WTC11 (cell line): Measurements from ENCODE around the gene CEP19. TPM values are rescaled to one million over a fixed set of nuclear protein-coding genes. Genes with fewer than 3 reads are reported as not detected.

ENCODE experiments used
- ATAC-seq: fragments of 200-7000 bp; cut with Tn5 transposase; 2 replicates; pipeline ENCODE4 v1.10.0; 2021; ENCODE audit warnings: mild to moderate bottlenecking, moderate library complexity
- CTCF ChIA-PET: fragments of 300-600 bp; sonication (Branson Sonifier 250); formaldehyde crosslinking; loops from one replicate; lab custom pipeline; 2021; ENCODE audit warnings: antibody characterized with exemption; lab: Charles Lee
- POLR2A ChIA-PET: fragments of 350-600 bp; sonication (Branson Sonifier 250); formaldehyde crosslinking; loops from one replicate; lab custom pipeline; 2021; ENCODE audit warnings: antibody characterized with exemption; lab: Charles Lee
- DNase-seq: peaks from one replicate; pipeline ENCODE4 v3.0.0; 2021; ENCODE audit warnings: low spot score
- H3K27ac Mint-ChIP-seq: 2 replicates; pipeline ENCODE4 v1.8.0; 2021; ENCODE audit warnings: mixed read lengths
- H3K27me3 Mint-ChIP-seq: 2 replicates; pipeline ENCODE4 v1.8.0; 2021; ENCODE audit warnings: low read depth, mild to moderate bottlenecking, moderate library complexity, mixed read lengths
- H3K36me3 Mint-ChIP-seq: 2 replicates; pipeline ENCODE4 v1.8.0; 2021; ENCODE audit warnings: mixed read lengths
- H3K4me1 Mint-ChIP-seq: 2 replicates; pipeline ENCODE4 v1.8.0; 2022; ENCODE audit warnings: mixed read lengths
- H3K4me3 Mint-ChIP-seq: 2 replicates; pipeline ENCODE4 v1.8.0; 2021; ENCODE audit warnings: mild to moderate bottlenecking, moderate library complexity, mixed read lengths
- H3K9me3 Mint-ChIP-seq: 2 replicates; pipeline ENCODE4 v1.8.0; 2021; ENCODE audit warnings: mixed read lengths
- ATF1 ChIP-seq: sonication (generic); formaldehyde crosslinking; IDR thresholded peaks from 2 replicates; pipeline ENCODE4 v1.8.1; 2023; ENCODE audit warnings: mild to moderate bottlenecking, moderate library complexity, missing genetic modification reagents
- CREB1 ChIP-seq: sonication (generic); formaldehyde crosslinking; IDR thresholded peaks from 2 replicates; pipeline ENCODE4 v1.8.0; 2023; ENCODE audit warnings: mild to moderate bottlenecking, missing genetic modification reagents
- JUN ChIP-seq: sonication (generic); formaldehyde crosslinking; IDR thresholded peaks from 2 replicates; pipeline ENCODE4 v1.8.0; 2023; ENCODE audit warnings: mild to moderate bottlenecking, missing genetic modification reagents
- KAT7 ChIP-seq: sonication (generic); formaldehyde crosslinking; IDR thresholded peaks from 2 replicates; pipeline ENCODE4 v1.8.1; 2023; ENCODE audit warnings: missing genetic modification reagents, mild to moderate bottlenecking, borderline replicate concordance
- NFATC4 ChIP-seq: fragments of 250-450 bp; sonication (Bioruptor Pico); IDR thresholded peaks from 2 replicates; pipeline ENCODE4 v1.9.0; 2021; ENCODE audit warnings: mild to moderate bottlenecking
- NFE2L1 ChIP-seq: sonication (generic); formaldehyde crosslinking; IDR thresholded peaks from 2 replicates; pipeline ENCODE4 v1.8.1; 2023; ENCODE audit warnings: missing genetic modification reagents
- OVOL2 ChIP-seq: fragments of 250-450 bp; sonication (Bioruptor Pico); IDR thresholded peaks from 2 replicates; pipeline ENCODE4 v1.9.0; 2021; ENCODE audit warnings: mild to moderate bottlenecking, borderline replicate concordance
- RELA ChIP-seq: sonication (generic); formaldehyde crosslinking; IDR thresholded peaks from 2 replicates; pipeline ENCODE4 v1.8.1; 2022; ENCODE audit warnings: missing genetic modification reagents, mild to moderate bottlenecking, borderline replicate concordance
- RORB ChIP-seq: fragments of 250-450 bp; sonication (Bioruptor Pico); IDR thresholded peaks from 2 replicates; pipeline ENCODE4 v1.9.0; 2021; ENCODE audit warnings: mild to moderate bottlenecking
- SP1 ChIP-seq: sonication (generic); formaldehyde crosslinking; conservative IDR thresholded peaks from 2 replicates; pipeline ENCODE4 v1.8.1; 2022; ENCODE audit warnings: missing genetic modification reagents
- total RNA-seq: library from RNA; stranded (reverse); gene quantifications from 3 replicates; pipeline ENCODE4 v1.2.3, GENCODE V29; 2021
- TF ChIP-seq, protein P1 (sequence below): sonication (generic); formaldehyde crosslinking; IDR thresholded peaks from 2 replicates; pipeline ENCODE4 v1.8.0; 2023; ENCODE audit warnings: missing genetic modification reagents
- TF ChIP-seq, protein P2 (sequence below): fragments of 250-450 bp; sonication (Bioruptor Pico); IDR thresholded peaks from 2 replicates; pipeline ENCODE4 v1.9.0; 2021; ENCODE audit warnings: mild to moderate bottlenecking
- TF ChIP-seq, protein P3 (sequence below): sonication (generic); formaldehyde crosslinking; IDR thresholded peaks from 2 replicates; pipeline ENCODE4 v1.8.1; 2022; ENCODE audit warnings: missing genetic modification reagents, borderline replicate concordance
- TF ChIP-seq, protein P4 (sequence below): sonication (generic); formaldehyde crosslinking; IDR thresholded peaks from 2 replicates; pipeline ENCODE4 v1.8.1; 2022; ENCODE audit warnings: low read depth, missing genetic modification reagents, borderline replicate concordance
- TF ChIP-seq, protein P5 (sequence below): sonication (generic); formaldehyde crosslinking; IDR thresholded peaks from 2 replicates; pipeline ENCODE4 v1.8.1; 2022; ENCODE audit warnings: mild to moderate bottlenecking, missing genetic modification reagents, moderate library complexity, borderline replicate concordance
- TF ChIP-seq, protein P6 (sequence below): sonication (generic); formaldehyde crosslinking; IDR thresholded peaks from 2 replicates; pipeline ENCODE4 v1.8.0; 2022; ENCODE audit warnings: mild to moderate bottlenecking, missing genetic modification reagents
- TF ChIP-seq, protein P7 (sequence below): sonication (generic); formaldehyde crosslinking; IDR thresholded peaks from 2 replicates; pipeline ENCODE4 v1.8.0; 2022; ENCODE audit warnings: mild to moderate bottlenecking, missing genetic modification reagents

CEP19 gene
- total RNA-seq, 1 experiment from 2014 or later: 1.5 TPM

DNA sequence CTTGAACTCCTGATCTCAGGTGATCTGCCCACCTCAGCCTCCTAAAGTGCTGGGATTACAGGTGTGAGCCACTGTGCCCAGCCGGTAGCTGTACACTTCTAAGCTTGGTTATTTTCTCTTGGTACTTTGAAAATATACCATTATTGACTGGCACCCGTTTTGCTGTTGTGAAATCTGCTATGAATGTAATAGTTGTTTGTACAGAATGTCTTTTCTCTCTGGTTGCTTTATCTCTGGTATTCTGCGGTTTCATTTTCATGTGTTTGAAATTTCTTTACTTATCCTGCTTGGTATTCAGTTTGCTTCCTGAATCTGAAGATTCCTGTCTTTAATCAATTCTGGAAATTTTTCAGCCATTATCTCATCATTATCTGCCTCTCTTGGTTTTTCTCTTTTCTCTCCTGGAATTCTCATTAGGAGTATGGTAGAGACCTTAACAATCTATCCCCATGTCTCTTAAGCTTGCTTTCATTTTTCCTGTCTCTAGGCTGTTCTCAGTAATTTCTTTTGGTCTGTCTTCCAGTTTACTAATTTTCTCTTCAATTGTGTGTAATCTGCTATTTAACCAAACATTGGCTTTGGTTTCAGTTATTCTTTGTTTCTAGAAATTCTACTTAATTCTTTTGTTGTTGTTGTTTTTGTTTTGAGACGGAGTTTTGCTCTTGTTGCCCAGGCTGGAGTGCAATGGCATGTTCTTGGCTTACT, 24.8 kb upstream of the CEP19 start:
- no peaks in the 10 kb centered on the region for H3K27me3 Mint-ChIP-seq
- no peak for TF ChIP-seq RORB (CRISPR knock-in tag)
- TF ChIP-seq, protein P1, sequence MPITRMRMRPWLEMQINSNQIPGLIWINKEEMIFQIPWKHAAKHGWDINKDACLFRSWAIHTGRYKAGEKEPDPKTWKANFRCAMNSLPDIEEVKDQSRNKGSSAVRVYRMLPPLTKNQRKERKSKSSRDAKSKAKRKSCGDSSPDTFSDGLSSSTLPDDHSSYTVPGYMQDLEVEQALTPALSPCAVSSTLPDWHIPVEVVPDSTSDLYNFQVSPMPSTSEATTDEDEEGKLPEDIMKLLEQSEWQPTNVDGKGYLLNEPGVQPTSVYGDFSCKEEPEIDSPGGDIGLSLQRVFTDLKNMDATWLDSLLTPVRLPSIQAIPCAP (CRISPR knock-in tag): no peak
- TF ChIP-seq JUN: no peak
- no peak for TF ChIP-seq NFATC4 (CRISPR knock-in tag)
- TF ChIP-seq NFE2L1 (CRISPR knock-in tag): no peak
- no peak for TF ChIP-seq RELA (CRISPR knock-in tag)
- TF ChIP-seq, all 79 proteins: peak for 0
- H3K4me1 Mint-ChIP-seq: peaks cover 13% of the 10 kb centered on the region
- no peak overlapping the region for H3K27ac Mint-ChIP-seq
- ChIA-PET CTCF (interaction anchor here (0.7 to 1.0 kb wide), 2 partner anchors 18 to 127 kb away, joined by 3 to 5 read pairs; no protein-coding TSS in a partner anchor), POLR2A (interaction anchor here (0.6 to 0.7 kb wide), 2 partner anchors 72 to 294 kb away, joined by 3 to 13 read pairs; no protein-coding TSS in a partner anchor)
- no peak for ATAC-seq
- H3K9me3 Mint-ChIP-seq: peaks cover 6% of the 10 kb centered on the region
- H3K4me3 Mint-ChIP-seq: no peak overlapping the region
- H3K36me3 Mint-ChIP-seq: peaks cover 2% of the 10 kb centered on the region; the same call in 1 of the 2 replicates
- DNase-seq: no peak

DNA sequence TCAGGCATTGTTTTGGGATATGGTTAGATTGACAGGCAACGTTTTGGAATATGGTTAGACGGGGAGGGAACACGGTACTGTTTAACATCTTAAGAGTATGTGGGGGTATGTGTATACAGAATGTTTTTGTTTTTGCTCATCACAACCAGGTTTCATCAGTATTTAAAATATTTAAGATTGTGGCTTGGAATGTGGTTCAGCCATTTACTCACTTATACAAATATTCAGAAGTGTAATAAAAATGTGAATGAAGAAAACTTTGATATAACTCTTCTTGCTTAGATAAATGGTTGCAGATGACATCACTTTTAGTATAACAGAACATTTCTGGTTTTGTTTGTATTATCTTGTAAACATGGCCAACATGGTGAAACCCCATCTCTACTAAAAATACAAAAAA, 23.7 kb upstream of the CEP19 start:
- H3K9me3 Mint-ChIP-seq: peaks cover 6% of the 10 kb centered on the region
- TF ChIP-seq, protein P1 (CRISPR knock-in tag): no peak
- TF ChIP-seq, protein P2, sequence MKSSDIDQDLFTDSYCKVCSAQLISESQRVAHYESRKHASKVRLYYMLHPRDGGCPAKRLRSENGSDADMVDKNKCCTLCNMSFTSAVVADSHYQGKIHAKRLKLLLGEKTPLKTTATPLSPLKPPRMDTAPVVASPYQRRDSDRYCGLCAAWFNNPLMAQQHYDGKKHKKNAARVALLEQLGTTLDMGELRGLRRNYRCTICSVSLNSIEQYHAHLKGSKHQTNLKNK: no peak
- TF ChIP-seq, protein P3, sequence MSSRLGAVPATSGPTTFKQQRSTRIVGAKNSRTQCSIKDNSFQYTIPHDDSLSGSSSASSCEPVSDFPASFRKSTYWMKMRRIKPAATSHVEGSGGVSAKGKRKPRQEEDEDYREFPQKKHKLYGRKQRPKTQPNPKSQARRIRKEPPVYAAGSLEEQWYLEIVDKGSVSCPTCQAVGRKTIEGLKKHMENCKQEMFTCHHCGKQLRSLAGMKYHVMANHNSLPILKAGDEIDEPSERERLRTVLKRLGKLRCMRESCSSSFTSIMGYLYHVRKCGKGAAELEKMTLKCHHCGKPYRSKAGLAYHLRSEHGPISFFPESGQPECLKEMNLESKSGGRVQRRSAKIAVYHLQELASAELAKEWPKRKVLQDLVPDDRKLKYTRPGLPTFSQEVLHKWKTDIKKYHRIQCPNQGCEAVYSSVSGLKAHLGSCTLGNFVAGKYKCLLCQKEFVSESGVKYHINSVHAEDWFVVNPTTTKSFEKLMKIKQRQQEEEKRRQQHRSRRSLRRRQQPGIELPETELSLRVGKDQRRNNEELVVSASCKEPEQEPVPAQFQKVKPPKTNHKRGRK: no peak
- TF ChIP-seq, protein P4, sequence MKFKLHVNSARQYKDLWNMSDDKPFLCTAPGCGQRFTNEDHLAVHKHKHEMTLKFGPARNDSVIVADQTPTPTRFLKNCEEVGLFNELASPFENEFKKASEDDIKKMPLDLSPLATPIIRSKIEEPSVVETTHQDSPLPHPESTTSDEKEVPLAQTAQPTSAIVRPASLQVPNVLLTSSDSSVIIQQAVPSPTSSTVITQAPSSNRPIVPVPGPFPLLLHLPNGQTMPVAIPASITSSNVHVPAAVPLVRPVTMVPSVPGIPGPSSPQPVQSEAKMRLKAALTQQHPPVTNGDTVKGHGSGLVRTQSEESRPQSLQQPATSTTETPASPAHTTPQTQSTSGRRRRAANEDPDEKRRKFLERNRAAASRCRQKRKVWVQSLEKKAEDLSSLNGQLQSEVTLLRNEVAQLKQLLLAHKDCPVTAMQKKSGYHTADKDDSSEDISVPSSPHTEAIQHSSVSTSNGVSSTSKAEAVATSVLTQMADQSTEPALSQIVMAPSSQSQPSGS (CRISPR knock-in tag): no peak
- TF ChIP-seq, protein P5, sequence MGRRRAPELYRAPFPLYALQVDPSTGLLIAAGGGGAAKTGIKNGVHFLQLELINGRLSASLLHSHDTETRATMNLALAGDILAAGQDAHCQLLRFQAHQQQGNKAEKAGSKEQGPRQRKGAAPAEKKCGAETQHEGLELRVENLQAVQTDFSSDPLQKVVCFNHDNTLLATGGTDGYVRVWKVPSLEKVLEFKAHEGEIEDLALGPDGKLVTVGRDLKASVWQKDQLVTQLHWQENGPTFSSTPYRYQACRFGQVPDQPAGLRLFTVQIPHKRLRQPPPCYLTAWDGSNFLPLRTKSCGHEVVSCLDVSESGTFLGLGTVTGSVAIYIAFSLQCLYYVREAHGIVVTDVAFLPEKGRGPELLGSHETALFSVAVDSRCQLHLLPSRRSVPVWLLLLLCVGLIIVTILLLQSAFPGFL (CRISPR knock-in tag): no peak
- no peak for TF ChIP-seq SP1 (CRISPR knock-in tag)
- TF ChIP-seq OVOL2 (CRISPR knock-in tag): no peak
- TF ChIP-seq, protein P6, sequence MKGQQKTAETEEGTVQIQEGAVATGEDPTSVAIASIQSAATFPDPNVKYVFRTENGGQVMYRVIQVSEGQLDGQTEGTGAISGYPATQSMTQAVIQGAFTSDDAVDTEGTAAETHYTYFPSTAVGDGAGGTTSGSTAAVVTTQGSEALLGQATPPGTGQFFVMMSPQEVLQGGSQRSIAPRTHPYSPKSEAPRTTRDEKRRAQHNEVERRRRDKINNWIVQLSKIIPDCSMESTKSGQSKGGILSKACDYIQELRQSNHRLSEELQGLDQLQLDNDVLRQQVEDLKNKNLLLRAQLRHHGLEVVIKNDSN (CRISPR knock-in tag): no peak
- TF ChIP-seq KAT7 (CRISPR knock-in tag): no peak
- TF ChIP-seq, protein P7, sequence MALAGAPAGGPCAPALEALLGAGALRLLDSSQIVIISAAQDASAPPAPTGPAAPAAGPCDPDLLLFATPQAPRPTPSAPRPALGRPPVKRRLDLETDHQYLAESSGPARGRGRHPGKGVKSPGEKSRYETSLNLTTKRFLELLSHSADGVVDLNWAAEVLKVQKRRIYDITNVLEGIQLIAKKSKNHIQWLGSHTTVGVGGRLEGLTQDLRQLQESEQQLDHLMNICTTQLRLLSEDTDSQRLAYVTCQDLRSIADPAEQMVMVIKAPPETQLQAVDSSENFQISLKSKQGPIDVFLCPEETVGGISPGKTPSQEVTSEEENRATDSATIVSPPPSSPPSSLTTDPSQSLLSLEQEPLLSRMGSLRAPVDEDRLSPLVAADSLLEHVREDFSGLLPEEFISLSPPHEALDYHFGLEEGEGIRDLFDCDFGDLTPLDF (CRISPR knock-in tag): no peak
- no peak for TF ChIP-seq ATF1
- TF ChIP-seq CREB1 (CRISPR knock-in tag): no peak
- TF ChIP-seq, all 79 proteins: peak for 0
- H3K27me3 Mint-ChIP-seq: no peaks in the 10 kb centered on the region
- ATAC-seq (no peak), DNase-seq (no peak)
- H3K36me3 Mint-ChIP-seq: peaks cover 2% of the 10 kb centered on the region; the same call in 1 of the 2 replicates
- ChIA-PET CTCF (interaction anchor here (1.0 kb wide), 1 partner anchor 126 kb away, joined by 3 read pairs; no protein-coding TSS in a partner anchor), POLR2A (no interaction called here)
- no peak overlapping the region for H3K4me3 Mint-ChIP-seq
- H3K4me1 Mint-ChIP-seq: peaks cover 4% of the 10 kb centered on the region; the same call in 1 of the 2 replicates
- H3K27ac Mint-ChIP-seq: no peak overlapping the region
